Measurements from ENCODE around the gene ARF5. TPM values are rescaled to one million over a fixed set of nuclear protein-coding genes. Genes with fewer than 3 reads are reported as not detected.

ARF5 gene
- total and polyA plus RNA-seq, 2 of the 8 experiments (the other 6 are each of a cell fraction or from before 2014, with no cell fraction given), result 154 to 579 TPM

GRCh38 chr7:127550247-127550646 is 38.0 kb upstream of the ARF5 start (continued):
- TF ChIP-seq GABPA (IDR thresholded peaks at IDR 0.05; ENCODE audit: borderline replicate concordance, insufficient read depth, low read length) (no peak), JUN (IDR thresholded peaks at IDR 0.05; ENCODE audit: low read depth, low read length) (no peak)
